Fibroblast of skin of left biceps (primary cell): Measurements from ENCODE around the gene SLC25A51.
A peak's percentile ranks its signal among the peaks of the same experiment; 100 is the strongest.

ENCODE experiments used
- DNase-seq, 2 experiments: peaks; one replicate each; pipeline ENCODE4 v3.0.0-alpha.2; 2013; ENCODE audit warnings: low read depth in 2 of 2

SLC25A51 gene, protein sequence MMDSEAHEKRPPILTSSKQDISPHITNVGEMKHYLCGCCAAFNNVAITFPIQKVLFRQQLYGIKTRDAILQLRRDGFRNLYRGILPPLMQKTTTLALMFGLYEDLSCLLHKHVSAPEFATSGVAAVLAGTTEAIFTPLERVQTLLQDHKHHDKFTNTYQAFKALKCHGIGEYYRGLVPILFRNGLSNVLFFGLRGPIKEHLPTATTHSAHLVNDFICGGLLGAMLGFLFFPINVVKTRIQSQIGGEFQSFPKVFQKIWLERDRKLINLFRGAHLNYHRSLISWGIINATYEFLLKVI

DNA sequence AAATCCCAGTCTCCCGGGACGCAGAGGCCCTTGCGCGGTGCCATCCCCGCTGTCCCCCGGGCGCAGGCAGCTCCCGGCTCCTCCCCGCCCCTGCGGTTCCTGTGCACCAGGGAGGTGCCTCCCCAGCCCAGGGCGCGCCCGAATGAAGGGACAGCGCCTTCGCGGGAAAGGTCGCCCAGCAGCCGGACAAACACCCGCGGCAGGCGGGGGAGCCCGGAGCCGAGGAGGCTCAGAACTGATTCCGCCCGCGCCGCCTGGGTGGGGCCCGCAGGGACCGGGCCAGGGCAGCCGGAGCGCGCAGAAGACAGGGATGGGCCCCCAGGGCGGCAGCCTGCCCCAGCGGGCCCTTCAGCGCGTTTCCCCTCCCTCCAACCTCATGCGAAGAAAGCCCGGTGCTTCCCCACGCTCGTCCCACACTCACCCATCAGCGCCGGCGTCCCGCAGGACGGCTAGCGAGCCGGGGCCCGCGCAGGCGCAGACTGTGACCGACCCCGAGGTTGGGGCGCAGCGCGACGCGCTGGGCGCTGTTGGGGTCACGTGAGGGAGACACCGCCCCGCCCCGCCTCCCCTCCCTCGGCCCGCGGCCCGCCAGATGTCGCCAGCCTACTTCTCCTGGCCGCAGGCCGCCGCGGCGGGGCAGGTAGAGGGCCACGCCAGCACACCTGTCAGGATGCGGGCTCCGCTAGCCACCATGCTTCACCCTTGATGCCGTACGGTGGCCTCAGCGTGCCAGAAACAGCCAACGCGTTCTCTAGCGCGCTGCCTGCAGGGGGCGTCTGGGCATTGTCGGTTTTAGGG is at the start of gene SLC25A51:
SLC25A51 (minus strand) TSS at position 481 of the 798 bp plus-strand sequence. CDS start 15,577 bp downstream, outside the sequence.
- DNase-seq = peak; percentile 84 to 86

DNA sequence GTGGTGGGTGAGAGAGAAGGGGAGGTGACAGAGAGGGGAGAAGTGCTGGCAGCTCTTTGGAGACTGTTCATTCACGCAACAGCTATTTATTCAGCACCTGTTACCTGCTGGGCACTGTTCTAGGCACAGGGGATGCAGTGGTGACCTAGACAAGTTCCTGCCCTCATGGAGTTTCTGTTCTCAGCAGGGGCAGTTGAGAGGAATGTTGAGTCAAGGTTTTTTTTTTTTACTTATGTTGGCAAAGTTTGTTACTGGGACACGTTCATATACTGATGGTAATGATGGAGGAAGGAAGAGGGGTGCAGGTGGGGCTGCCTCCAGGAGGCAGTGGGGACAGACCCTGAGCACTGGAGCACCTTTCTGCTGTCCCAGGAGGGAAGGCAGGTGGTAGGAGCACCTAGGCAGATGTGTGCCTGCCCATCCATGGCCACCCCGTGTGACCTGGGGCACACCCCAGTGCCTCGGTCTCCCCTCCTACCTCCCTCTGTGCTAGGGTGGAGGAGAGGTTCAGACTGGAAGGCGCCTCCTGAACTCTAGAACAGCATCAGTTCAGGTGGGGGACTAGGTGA is 49.4 kb upstream of the SLC25A51 start:
- no peak for DNase-seq

DNA sequence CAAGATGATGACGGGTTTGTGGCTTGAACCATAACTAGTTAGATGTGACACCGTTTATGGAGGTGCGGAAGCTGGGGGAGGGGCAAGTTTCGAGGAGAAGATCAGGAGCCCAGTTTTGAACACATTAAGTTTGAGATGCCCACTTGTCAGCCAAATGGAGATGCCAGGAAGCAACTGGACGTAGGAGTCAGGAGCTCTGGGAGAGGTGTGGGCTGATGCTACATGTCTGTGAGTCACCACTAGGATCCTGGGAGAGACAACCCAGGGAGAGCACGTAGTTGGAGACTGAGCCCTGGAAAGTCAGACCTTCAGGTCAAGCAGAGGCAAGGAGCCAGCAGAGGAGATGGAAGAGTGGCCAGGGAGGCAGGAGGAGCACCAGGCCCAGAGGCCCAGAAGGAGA is 48.8 kb upstream of the SLC25A51 start:
- DNase-seq = no peak

DNA sequence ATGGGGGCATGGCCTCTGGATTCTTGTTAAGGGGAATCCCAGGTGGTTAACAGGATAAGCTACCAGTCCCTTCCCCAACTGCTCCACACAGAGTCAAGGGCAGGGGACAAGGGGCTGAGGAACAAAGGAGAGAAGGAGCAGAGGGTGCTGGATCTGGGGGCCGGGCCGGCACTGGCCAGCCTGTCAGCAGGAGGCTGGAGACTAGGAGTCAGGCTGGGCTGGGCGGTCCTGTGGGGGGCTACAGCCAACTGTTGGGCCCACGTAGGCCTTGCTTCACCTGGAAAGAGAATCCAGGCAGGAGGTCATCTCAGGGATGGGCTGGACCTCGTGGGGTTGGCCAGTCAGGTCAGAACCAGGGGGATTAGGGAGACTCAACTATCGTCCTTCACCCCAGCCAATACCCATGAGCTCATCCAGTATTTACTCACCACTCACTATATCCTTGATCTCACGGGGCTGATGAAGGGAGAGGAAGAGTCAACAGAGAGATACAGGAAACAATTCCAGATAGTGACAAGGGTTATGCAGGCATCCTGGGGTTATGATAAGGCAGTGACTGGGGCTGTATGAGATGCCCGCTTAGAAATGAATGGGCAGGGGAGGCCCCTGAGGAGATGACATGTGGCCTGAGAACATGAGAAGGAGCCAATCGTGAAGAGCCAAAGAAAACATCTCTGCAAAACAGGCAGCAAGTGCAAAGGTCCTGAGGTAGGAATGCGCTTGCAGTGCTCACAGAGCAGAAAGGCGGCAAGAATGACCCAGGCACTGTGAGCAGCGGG is 47.9 kb upstream of the SLC25A51 start:
- no peak for DNase-seq

DNA sequence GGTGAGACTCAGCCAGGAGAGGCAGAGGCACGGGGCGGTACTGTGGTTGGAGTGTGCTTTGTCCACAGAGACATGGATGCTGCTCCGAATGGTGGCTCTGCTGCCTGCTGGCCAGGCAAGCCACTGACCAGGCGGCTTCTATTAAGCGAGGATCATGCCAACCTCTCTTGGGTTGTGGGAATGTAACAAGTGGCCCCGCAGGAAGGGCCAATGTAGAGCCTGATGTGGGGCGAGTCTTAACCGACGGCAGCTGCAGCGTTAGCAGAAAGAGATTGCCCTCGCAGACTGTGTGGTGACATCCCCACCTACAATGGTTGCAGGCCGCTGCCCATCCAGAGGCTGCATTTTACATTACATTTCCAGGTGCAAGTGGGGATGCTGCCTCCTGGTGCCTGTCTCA is 46.6 kb upstream of the SLC25A51 start:
- no peak for DNase-seq

DNA sequence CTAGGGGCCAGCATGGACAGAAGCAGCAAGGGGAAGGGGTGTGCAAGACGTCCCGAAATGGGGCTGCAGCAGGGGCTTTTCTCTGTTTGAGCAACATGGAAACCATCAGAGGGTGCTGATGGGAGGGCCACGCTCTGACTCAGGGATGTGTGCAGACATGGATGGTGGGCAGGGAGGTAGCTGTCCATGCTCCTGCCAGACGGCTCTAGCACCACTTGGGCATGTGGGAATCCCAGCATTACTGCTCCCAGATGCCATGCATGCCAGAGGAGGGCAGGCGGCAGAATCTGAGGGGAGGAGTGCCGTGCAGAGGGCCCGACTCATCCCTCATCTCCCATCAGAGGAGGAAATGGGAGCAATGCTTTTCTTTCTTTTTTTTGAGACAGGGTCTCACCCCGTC is 45.6 kb upstream of the SLC25A51 start:
- no peak for DNase-seq

DNA sequence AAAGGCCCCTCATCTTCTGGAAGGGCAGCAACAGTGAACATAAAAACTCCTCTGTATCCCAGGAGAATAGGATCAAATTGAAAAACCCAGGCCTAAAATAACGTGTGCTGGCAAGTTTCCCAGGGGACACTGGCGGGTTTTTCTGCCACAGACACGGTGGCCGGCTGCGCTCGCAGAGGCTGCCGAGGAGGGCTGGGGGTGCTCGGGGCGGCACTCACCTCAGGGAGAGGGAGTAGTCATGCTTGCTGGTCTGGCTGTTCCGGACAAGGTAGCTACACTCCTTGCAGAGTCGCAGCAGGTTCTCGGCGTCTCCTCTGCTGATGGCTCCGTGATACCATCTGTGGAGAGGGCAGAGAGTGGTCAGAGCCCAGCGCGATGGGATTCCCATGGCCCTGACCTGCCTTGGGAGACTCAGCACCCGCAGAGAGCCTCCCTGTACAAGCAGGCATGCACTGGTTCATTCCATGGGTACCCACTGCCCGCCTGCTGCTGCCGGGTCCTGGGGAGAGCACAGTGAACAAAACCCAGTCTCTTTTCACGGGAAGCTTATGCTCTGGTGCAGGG is 44.6 kb upstream of the SLC25A51 start:
- DNase-seq = no peak

DNA sequence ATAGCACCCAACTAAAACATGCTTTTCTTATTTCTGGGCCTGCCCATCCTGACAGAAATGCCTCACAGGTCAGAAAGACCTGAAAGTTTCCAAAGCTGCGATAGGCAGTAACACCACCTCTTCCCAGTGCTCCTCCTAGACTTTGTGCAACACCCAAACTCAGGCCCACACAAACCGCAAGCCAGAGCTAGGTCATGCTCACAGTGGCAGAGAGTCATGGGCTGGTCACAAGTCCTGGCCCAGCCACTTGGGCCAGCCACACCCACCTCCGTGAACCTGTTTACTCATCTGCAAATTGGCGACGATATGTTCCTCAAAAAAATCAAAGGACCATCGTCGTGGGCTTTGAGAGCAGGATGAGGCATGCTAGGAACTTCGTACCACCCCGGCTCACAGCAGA is 44.0 kb upstream of the SLC25A51 start:
- DNase-seq = no peak

DNA sequence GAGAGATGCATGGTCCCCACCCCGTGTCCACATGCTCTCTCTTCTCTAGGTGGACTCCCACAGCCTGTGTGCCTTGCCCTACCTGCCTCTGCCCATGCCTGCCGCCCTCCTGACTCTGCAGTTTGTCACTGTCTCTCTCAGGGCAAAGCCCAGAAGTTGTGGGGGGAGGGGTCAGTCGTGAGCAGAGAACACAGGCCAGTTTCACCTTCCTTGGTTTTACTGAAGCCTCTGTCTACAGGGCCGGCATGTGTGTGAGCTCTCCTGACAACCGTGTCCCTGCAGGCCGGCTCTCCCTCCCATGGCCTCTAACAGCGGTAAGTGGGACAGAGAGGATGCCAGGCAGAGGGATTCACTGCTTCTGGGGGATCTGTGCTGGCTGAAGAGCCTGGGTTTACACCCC is 43.5 kb upstream of the SLC25A51 start:
- no peak for DNase-seq

DNA sequence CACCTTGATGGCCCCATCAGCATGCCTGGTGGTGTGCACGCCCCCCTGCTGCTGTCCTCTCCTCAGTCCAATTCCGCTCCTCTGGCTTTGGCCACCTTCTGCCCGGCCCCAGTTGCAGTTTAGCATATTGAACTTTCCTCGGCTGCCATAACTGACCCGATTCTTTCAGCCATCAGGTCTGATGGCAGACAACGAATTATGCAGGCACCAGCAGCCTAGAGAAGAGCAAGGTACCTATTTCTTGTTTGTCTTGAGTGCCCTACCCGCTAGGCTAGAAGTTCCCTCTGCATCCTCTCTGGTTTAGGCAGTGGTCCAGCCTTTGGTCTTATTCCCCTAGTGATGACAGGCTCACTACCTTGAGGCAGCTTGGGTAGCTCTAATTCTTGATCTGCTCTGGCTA is 43.0 kb upstream of the SLC25A51 start:
- DNase-seq = no peak

DNA sequence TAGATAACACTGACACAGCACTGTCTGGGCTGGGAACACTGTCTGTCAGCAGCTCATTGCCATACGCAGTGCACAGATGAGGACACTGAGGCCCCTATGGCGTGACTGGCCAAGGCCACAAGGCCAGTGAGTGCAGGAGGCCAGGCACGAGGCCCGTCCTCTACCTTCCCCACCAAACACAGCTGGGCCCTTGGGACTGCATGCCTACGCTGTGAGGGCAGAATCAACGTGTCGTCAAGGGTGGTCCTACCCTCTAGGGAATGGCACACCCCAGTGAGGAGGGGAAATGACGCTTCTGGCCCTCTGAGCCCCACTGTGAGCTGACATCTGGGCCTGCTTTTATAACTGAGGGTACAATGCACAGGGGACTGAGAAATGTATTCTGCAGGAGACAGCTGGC is 42.1 kb upstream of the SLC25A51 start:
- DNase-seq = no peak

DNA sequence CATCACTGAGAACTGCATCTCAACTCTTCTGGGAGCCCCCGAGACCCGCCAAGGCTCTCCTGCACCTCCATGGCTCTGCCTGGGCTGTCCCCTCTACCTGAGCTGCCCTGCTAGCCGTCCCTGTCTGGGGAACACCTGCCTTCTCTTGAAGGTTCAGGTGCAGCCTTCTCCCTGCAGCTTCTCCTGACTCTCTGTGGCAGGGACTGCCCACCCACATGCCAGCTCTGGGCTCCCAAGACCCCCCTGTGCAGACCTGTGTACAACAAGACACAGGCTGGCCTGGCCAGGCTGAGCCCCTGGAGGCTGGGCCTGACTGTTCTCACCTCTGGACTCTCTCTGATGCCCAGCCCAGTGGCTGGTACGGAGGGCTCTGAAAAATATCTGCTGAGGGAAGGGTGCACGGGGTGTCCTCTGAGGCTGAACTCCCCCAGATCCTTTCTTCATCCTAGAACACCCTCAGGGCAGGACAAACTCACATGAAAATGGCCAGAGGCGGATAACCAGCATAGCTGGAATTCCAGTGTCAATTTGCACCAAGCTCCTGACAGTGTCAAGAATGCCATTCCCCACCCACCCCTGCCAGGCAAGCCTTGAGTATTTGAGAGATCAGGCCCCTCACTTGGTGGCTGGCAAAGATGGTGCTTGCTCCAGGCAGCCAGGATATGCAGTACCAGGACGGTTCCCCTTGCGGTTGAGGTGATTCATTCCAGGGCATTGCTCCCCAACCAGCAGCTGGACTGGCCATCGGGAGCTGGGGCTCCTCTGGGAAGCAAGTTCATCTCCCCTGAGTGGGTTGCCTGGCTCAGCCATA is 40.9 kb upstream of the SLC25A51 start:
- DNase-seq = no peak

DNA sequence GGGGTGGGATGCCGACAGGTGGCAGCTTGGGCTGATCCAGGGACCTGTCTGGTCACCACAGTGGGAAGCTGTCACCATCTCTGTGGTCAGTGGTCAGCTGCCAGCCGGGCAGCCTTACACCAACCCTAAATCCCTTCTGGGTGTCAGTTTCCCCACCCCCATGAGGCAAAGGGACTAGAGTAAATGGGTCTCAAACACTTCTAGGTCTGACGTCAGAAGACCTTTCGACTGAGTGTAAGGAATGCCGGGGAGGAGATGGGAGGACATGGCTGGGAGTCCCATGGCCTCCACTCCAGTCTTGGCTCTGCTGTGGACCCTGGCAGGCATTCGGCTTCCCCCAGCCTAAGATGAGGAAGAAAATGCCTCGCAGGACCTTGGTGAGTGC is 40.3 kb upstream of the SLC25A51 start:
- no peak for DNase-seq

DNA sequence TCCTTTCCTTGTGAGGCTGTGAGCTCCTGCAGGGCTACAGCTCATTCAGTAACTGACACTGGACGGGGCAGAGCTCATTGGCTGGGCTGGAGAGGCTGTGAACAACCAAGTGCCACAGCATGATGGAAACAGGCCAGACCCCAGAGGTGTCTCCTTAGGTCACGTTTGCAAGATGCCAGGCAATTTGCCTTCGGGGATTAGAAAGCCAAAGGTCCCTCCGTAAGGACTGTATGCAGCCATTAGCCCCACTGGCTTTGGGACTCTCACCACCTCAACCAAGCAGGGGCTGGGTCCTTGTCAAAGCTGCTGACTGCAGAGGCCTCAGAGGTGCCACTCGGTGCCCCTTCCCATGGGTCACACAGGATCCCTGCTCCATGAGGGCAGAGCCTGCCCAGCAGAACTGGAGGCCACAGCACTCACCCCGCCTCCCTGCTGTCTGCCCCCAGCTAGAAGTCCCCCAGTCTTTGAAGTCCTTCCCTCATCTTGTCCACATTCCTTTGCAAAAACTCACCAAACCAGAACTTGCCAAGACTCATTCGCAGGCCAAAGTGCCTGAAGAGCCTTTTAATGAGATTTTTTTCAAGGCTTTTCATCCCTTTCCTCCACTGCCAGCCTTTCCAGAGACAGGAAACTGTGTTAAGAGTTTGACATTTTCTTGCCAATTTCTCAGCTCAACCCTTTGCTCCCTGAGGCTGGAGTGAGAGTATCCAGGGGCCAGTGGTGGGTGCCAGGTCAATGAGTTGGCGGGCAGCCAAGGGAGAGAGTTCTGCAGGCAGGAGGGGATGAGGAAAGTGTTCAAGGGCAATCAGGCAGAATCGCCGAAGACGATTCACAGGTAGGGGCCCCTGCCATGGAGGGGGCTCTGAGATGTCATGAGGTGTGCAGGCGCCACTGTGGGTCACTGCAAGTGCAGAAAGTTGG is 39.7 kb upstream of the SLC25A51 start:
- peak; percentile 77 to 78 for DNase-seq

DNA sequence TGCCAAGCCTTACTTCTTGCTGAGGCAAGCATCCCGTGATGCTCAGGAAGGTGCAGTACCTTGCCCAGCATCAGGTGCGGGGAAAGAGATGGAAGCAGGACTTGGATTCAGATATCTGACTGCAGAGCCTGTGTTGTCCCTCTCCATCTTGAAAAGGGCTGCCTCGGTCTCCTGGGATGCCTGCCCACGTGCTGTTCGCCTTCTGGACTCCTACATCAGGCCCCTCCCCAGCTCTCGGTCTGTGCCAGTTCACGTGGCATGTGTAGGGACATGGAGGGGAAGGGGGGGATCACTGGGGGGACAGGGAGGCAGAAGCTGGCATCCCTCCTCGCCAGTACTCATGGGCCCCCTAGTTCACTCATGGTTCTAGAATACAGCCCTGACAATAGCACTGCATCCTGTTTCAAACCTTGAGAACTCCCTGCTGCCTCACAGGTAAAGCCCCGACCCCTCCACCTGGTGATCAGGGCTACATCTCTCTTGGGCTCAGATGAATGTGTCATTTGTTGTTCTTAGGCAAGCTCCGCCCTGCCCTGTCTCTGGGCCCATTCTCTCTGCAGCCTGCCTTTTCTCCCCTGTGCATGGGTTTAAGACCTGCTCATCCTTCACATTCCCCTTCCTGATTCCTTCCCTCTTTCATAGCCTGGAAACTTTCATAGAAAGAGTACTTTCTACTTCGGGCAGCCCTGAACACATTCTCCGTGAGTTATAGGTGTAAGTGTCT is 38.9 kb upstream of the SLC25A51 start:
- DNase-seq = no peak

DNA sequence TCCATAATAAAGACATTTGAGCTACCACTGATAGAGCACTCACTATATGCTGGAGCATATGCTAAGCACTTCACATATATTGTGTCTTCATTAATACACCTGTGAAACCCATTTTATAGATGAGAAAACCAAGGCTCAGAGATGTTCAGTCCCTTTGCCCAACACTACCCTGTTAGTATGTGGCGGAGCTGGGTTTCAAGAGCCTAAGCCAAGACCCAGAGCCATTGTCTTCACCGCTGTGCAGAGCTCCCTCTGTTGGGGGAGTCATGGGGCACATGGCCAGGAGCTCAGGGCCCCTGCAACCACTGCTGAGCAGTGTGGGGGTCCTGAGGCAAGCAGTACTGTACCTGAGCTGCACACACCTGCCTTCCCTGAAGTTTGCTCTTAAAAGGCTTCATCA is 37.3 kb upstream of the SLC25A51 start:
- no peak for DNase-seq

DNA sequence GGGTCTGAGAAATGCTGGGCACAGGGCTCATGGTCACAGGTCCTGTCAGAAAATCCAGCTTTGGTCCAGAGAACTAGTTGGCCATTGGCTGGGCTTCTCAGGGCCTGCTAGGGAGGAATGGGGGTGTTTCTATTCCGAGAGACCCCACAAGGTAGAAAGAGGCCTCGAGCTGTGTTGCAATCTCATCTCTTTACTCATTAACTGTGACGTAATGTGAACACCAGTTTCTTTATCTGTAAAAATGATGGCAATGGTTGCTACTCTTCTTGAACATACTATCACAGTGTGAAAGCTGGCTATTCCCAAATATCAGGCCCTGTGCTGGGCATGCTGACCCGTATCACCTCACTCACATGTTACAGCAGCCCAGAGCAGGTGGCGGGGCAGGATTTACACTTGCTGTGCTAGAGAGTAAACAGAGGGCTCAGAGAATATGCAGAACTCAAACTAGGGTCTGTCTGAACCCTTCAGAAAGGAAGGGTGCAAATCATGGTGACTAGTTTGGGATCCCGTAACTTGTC is 35.7 kb upstream of the SLC25A51 start:
- no peak for DNase-seq

DNA sequence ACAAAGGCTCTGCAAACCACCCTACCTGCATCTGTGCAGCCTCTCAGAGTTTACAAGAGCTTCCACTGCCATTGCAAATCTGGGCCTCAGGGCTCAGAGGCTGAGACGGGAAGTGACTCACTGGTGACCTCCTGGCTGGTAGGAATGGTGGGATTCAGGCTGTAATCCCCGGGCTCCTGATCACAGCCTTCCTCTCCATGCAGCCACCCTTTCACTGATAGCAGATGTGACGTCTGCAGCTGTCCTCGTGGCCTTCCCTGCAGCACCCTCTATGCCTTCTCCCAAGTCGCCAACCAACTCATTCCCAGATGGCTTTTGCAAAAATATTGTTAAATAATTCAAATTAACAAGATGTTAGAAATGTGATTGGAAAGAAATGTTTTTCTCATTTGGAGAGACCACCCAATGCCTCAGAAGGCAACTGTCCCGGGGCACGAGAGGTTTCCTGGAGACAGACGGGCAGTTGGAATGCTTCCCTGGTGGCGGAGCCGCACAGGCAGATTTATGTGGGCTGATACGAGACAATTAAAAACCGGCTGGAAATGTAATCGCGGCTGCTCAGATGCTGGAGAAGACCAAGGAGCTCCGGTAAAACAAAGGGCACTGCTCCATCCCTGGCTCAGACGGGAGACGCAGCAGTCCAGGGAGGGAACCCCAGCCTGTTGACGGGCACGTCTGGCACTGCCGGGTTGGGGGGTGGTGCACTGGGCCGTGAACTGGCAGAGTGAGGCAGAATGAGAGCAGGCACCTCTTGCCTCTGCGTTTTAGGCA is 34.4 kb upstream of the SLC25A51 start:
- no peak for DNase-seq
